Stimulated activated CD8-positive, alpha-beta memory T cell treated with anti-CD3 and anti-CD28 coated beads, Interleukin-15, amount 100 ng/mL, for 48 hours (primary cell): ENCODE results near the gene SORCS2.
"Not testable (repeated sequence)": the region's sequence is repeated elsewhere in the genome, so short reads cannot be mapped to it uniquely, and the experiment has no call there.

ENCODE experiments used
- DNase-seq, 2 donors: peaks; one replicate each; pipeline ENCODE4 v3.0.0-alpha.2; 2020; ENCODE audit warnings: low read depth in 2 of 2

SORCS2 gene

DNA sequence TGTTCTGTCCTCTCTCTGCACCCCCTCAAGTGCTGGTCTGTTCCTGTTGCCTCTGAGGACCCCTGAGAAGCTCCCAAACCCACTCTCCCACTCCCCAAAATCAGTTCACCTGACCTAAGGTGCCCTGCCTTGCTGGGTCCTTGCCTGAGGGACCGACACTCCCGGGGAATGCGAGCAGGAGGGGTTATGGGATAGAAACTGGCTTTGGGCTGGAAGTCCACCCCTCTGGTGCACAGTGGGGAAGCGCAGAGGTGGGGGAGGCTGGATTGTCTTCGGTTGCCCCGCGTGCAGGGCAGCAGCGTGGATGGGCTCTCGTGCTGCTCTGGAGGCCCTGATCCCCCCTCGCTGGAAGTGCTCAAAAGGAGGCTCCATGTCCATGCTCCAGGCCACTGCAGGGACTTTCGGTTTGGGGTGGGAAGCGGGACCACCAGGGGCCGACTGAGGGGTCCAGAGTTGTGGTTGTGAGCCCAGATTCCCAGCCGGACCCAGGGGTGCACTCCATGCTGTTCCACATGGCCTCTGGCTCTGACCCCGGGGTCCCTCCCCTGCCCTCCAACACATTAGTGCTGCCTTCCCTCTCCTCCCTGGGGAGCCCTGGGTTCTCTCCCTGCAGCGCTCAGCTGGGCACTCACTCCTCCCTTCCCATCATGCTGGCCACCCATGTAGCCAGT, 7.6 kb downstream of the SORCS2 start:
- no peak for DNase-seq

DNA sequence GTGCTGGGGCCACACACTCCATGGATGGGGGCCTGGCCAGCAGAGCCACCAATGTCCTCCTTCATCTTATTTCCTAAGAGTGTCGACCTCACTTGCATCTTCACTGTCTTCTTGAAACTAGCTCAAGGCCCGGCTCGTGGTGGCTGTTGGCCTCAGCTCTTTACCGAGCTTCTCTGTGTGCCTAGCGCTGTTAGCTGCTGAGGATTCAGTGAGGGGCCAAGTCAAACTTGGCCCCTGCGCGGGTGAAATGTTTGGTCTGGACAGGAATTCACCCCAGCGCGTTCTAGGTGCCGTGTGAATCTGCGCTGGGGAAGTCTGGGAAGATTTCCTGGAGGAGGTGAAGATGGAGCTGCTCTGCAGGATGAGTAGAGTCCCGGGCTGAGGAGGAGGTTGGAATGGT, 8.5 kb downstream of the SORCS2 start:
- DNase-seq, result no peak

DNA sequence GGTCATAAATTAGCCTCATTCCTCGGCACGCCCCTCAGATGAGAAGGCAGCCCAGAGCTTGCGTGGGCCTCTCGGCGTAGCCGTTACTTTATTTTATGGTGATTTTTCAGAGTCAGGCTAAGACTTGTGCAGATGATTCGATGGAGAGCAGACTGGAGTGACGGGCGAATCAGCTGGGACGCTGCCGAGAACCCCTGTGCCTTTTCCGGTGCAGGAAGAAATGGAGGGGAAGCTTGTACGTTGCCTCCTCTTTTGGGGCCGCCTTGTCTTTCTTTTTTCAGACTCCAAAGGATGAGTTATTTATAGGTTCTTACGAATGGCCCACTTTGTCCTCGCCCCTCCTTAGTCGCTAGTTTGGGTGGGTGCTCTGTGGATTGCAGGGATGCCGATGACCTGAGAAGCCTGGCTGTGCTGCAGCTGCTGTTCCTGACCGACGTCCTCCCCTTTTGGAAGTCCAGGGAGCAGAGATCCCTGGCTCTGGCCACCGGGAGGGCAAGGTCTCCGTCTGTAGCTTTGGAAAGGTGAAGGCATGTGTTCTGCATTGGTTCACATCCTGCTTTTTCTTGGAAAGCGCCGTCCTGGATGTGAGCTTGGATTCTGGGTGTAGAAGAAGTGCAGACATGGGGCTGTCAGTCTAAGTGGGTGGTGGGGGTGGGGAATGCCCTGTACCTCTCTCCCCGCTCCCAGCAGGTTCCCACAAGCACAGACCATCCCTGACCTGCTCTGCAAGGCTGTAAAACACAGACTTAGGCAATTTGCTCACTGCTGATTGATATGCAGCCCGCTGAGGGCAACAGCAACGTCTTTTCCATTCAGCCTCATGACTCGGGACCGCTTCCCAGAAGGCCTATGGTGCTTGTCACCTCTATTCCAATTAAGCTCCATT, 9.3 kb downstream of the SORCS2 start:
- DNase-seq, result no peak

DNA sequence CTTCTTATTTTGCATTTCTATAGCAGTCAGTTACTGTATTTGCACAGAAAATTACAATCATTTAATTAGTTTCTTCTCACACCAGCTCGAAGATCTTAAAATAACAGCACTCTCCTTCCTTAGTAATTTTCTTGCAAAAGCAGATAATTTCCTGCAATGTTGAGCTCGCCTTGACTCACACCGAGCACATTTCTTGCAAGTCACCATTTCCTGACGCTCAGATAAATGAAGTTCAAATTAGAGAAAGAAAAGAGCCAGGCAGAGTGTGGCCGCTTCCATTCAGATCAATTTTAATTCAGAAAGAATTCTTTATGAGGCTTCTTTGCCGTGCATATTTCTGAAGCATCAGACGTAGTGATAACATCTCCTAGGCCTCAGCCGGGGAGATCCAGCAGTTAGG, 10.1 kb downstream of the SORCS2 start:
- no peak for DNase-seq

DNA sequence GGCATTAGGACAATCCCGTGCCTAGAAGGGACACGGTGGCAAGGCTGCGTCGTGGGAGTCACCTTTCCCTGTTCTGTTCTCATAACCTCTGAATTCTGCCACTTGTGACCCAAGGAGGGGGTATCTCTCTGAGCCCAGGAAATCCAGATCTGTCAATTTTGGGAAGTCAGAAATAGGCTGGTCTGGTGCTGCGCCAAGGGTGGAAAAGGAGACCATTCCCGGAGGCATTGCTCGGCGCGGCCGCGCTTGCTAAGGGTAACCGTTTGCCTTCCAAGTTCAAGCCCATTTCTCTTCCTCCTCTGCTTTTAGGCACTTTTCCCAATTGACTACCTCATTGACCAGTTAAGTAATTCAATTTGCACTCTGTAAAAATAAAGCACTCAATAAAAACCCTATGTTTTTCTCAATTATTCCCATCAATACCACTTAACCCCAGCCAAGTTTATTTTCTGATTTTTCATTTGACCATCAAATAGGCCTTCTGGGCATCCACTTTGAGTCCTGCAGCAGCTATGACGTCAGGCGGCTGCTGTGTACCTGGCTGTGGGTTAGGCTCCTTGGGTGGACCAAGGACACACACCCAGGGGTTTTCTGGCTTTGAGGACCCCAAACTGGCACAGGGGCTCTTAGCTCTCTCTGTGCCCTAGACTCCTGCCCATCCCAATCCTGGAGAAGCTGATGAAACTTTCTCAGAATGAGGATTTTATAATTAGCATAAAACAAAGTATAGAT, 12.5 kb downstream of the SORCS2 start:
- DNase-seq, result no peak

DNA sequence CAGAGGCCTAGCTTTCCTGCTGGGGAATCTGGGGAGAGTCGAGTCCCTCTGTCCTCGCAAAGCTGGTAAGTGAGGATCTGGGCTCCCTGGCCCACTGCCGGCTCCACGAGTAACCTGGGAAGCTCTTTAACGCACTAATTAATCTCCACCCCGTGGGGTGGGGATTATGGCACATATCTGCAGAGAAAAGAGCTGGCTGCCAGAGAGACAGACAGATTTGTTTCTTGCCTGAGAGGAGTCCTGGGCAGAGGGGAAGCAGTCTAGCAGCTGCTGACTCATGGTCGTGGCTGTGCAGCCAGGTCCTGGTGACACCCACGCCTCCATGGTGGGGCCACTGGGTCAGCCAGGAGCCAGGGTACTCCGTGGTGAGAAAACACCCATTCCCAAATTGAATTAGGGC, 14.0 kb downstream of the SORCS2 start:
- no peak for DNase-seq

DNA sequence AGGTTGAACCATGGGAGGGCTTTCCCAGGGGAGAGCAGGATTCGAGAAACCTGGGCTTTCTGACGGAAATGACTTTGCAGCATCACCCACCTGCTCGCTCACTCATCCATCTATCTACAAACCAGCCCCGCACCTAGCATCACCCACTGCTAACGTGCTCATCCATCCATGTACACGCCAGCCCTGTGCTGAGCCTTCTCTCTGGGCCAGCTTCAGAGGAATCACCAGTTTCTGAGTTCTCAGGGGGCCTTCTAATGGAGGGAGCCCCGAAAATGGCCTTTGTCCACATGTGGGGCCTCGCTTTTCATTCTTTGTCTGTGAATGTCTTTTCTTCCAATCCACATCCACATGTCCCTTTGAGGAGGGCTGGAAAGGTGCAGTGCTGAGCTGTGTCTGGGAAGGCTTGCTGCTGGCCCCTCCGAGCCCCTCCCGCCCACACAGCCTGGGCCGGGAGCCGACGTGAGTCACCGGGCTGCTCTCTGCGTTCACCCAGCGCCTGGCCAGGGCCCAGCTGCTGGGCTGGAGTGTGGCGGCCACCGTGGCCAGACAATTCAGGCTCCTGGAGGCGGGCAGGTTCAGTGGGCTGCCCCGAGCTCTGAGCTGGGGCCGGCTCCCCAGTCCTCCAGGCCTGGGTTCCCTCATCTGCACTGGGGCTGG, 14.7 kb downstream of the SORCS2 start:
- DNase-seq, result no peak

DNA sequence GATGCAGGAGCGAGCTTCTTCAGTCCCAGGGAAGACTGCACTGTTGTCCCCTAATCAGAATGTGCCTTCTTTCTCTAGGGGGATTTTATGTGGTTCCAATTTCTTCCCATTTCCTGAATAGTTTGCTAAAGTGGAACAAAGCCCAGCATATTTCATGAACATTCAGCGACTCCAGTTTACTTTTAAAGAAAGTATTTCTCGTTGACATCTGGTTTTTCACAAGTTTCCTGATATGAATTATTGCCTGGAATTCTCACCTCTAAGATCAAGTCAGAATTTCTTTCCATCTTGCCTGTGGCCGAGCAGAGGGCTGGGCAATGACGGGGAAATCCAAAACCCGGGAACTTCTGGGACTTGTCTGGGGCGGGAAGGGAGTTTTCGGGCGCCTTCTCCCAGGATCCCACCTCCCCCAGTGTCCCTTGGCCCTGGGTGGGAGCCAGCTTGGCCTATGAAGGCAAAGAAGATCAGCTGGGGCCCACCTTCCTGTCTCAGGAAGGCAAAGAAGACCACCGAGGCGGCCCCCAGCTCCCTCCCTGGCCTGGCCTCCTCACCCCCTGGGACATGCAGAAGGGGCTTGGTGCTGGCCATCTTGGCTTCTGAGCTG, 15.4 kb downstream of the SORCS2 start:
- DNase-seq, result no peak

DNA sequence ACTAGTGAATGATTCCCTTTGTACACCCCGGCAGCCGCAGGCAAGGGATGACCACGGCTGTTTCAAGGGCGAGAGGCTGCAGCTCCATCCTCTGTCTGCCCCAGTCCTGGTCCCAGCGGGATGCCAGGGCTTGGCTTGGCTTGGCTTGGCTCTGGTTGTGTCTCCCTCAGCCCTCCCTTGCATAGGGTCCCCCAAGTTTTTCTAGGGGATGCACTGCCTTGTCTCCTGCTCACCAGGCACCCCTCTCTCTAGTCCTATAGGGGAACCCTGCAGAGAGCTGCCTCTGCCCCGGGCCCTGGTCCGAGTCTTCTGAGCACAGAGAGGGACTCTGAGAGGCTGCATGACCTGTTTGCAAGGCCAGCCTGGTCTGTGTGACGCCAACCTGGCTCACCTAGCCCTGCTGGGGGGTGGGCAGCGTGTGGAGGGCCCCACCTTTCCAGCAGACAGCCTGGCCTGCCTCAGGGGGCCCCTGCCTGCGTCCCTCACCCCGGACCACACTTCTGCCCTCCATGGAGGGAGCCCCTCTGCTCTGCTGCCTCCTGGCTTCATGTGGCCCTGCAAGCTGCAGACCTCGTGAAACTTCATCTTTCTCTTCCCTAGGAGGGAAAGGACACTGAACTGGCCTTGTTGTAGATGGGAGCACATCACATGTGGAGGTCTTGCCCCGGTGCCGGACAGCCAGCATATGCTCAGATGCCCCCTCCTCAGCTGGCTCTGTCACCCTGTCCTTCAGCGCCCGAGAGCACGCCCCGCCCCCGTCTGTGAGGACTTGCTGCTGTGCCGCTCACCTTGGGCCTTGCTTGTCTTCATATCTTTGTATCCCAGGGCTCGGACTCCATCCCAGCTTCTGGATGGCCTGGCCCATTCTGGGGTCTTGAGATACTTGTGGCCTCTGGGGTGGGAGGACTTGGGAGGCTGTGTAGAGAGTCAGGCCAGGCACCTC, 16.4 kb downstream of the SORCS2 start:
- DNase-seq, result no peak

DNA sequence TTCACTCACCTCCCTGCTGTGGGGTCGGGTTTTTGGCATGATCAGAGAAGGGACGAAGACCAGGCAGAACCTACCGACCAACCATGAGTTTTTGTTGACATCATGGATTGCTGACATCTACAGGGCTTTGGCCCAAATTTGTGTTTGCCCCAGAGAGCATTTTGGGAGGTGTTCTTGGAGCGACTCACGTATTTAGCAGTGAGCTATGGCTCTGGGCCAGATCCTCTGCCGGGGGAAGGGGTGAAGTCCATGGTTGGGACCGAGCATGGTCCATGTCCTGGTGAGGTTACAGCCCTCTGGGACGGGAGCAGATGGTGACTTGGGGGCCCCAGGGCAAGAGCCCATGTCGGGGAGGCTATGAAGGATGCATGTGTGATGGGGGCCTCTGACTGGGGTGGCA, 17.4 kb downstream of the SORCS2 start:
- no peak for DNase-seq

DNA sequence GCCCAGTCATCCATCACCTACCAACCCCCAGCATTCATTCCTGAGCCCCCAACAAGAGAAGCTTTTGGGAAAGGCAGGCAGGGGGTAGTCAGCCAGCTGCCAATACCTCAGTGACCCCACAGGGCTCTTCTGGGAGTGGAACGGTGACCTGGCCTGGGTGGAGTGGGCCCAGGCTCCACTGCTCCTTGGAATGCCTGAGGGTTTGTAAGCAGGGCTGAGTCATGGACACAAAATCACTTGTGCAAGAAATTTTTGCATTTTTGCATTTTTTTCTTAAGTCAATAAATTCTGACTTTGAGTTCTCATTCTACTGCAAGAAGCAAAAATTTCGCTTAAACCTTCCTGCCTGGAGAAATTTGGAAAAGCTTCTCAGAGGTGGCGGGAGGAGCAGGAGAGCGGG, 18.5 kb downstream of the SORCS2 start:
- DNase-seq, result no peak

DNA sequence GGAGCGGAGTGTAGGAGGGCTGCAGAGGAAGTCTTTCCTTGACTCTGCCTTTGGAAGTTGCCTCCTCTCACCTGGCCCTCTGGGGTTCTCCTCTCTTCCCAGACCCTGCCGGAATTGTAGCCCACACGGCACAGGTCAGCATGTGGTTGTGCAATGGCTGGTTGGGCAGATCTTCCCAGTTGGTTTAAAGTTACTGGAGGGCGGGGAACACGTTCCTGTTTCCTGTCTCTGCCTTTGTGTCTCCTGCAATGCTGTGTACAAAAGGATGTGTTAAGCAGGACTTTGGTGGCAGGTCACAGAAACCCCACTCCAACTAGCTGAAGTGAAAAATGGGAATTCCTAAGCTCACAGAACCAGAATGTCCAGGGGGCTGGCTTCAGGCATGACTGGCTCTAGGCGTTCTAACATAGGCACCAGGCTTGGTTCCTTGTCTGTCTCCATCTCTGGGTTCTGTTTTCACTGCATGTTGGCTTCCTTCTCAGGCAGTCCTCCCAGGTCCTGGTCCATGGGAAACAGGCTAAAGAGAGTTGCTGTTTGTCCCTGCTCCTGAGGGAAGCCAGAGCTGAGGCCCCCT, 19.9 kb downstream of the SORCS2 start:
- no peak for DNase-seq

DNA sequence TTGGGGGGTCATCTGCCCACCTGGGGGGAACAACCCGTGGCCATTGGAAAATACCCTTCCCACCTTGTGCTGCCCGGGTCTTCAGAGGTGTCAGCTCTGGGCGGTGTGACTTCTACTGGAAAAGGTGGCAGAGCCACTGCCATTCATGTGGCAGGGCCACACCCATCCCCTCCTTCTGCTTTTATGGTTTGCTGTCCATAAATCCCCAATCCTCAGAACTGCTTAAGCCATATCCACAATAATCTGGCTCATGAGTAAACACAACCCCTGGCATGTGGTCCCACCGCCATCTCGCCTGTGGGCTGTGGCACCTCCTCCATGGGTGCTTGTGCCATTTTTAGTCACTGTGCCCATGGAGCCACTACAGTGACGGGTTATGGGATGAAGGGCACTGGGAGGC, 20.6 kb downstream of the SORCS2 start:
- no peak for DNase-seq

DNA sequence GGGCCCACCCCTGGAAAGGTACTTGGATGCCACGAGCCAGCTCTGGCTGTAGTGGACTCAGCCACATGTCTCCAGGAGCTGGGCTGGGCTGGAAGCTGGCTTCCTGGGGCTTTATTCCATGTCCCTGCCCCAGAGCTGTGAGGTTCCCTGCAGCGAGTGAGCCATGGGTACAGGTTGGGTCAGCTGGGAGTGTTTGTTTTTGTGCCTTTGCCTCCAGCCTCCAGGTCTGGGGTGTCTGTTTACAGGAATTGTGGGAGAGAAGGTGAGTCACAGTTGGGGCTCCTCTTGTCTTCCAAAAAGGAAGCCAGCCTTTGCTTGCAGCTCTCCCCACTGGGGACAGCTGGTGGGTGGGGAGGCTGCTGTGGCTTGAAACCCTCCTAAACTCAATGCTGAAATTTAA, 21.5 kb downstream of the SORCS2 start:
- no peak for DNase-seq

DNA sequence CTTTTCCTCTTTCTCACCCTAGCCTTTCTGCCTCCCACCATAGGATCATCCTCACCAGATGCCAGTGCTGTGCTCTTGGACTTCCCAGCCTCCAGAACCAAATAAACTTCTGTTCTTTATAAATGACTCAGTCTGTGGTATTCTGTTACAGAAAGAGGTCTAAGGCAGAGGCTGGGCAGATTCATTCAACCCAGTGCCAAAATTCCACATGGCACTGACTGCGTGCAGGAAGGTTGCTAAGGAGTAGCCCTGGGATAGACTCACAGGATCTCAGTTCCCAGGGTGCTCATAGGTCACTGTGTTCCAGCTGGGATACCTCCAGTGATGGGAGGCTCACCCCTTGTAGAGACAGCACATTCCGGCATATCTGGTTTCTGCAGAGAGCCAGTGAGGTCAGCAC, 22.0 kb downstream of the SORCS2 start:
- no peak for DNase-seq

DNA sequence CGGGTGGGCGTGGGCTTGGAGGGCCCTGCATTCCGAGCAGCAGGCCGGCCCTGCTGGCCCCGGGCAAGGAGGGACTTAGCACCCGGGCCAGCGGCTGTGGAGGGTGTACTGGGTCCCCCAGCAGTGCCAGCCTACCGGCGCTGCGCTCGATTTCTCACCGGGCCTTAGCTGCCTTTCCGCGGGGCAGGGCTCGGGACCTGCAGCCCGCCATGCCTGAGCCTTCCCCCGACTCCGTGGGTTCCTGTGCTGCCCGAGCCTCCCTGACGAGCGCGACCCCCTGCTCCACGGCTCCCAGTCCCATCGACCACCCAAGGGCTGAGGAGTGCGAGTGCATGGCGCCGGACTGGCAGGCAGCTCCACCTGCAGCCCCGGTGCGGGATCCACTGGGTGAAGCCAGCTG, 22.8 kb downstream of the SORCS2 start:
- DNase-seq, result not testable (repeated sequence)

DNA sequence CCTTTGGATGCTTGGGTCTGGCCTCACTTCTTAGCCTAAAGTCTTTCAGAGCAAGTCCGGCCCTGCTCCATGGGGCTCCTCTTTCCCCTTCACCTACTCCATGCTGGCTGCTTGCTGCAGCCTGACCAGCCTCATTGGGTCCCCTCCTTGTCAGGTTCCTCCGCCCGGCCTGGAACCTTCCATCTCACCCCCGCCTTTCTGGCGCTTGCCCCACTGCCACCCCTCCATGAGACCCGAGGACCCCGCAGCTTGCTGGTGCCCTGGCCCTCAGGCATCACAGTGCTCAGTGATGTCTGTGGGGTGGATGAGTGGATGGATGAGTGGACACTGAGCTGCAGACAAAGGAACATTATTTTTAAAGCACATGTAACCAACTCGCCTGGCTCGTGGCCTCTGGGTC, 24.7 kb downstream of the SORCS2 start:
- no peak for DNase-seq

DNA sequence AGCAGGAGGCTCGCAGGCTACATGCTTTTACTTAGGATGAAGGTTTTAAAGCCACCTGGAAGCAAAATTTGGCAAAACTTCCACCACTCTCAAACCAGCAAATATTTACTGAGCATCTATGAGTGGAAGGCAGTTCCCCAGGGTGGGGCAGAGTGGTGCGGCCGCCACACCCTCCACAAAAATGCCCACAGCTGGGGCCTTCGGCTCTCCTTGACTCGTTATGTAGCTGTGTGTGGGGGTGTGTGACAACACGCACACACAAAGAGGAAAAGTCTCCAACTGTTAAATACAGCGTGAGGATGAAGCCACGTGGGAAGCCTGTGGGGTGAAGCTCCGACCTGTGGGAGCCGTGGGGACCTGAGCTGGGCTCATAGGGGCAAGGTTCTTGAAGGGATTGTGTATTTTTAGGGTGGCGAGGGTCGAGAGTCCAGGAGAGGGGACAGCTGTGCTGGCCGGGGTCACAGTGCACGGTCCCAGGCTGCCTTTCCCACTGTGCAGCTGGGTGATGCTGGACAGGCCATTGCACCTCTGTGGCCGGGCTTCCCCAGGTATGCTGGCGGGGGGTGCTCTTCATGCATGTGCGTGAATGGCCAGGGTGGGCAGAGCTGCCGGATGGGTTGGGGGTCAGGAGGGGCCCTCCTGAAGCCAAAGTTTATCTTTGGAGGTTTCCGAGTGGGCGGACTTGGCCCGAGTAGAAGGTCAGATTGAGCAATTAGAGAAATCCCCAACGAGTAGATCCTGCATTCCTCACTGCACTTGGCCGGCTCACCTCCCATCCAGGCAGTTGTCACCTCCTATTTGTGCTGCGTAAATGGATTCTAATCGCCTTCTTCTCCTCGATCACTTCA, 25.4 kb downstream of the SORCS2 start:
- DNase-seq, result no peak

DNA sequence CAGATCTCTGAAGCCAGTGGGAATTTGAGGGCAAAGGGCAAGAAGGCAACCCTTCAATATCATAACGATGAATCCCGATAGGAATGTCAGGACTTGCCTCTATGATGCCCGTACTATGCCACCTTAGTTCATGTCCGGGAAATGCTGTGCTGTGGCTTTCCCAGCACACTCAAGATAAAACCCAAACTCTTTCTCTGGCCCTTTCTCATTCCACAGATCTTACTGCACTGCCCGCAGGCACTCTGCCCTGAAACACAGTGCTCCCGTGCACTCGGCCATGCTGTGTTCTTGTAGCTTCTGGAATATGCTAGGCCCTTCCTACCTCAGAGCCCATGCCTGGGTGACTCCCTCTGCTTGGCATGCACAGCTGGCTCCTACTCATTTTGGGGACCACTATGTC, 26.3 kb downstream of the SORCS2 start:
- no peak for DNase-seq
